ENCODE data around the gene RGS11. TPM values are rescaled to one million over a fixed set of nuclear protein-coding genes. Genes with fewer than 3 reads are reported as not detected.

Gene RGS11
- total and polyA plus RNA-seq, 9 of the 15 experiments (the other 6 are each of a cell fraction or from before 2014, with no cell fraction given) = not detected

DNA sequence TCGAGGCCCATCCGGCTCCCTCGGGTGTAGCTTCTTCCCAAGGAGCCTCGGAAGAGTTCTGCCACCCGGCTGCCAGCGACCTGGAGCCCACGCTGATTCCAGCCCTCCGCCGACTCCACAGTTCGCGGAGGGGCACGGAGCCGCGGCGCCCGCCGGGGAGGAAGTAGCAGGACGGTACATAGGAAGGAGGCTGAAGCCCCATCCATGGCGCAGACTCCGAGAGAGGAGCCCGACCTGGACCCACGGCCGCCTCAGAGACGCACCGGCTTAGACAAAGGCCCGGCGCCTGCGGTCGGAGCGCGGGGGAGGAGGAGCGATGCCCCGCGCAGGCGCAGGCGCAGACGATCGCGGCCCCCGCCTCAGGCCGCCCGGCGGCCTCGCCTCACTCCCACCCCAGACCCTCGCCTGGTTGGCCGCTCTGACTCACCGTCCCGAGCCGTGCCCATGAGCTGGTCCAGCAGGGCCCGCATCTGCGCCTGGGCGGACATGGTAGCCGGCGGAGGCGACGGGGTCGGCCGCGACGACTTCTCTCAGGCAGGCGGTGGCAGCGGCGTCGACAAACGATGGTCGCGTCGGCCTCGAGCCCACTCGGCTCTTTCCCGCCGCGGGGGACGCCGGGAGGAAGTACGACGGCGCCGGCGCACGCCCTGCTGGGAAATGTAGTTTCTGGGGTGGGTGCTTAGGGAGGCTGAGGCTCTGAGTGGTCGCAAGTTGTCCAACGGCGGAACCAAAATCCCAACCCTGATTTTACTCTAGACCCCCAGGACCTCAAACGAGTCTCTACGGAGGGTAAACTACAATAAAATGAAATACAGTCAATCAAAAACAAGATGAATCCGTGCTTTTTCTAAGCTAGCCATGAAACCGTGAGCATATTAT, 46.7 kb downstream of the RGS11 start, which contains the start of gene LUC7L (continued):
- TF ChIP-seq PCBP1 (IDR thresholded peaks at IDR 0.05; ENCODE audit: low read depth, low read length, poor library complexity, severe bottlenecking) (peak; percentile 55), NFIC (IDR thresholded peaks at IDR 0.05) (peak; percentile 69), CCNT2 (IDR thresholded peaks at IDR 0.05; ENCODE audit: borderline replicate concordance, extremely low read depth, insufficient read length, low read depth, low read length) (peak; percentile 70), SIN3B (IDR thresholded peaks at IDR 0.05; ENCODE audit: low read depth) (peak; percentile 87), NBN (IDR thresholded peaks at IDR 0.05; ENCODE audit: low read depth) (no peak), YY1 (IDR thresholded peaks at IDR 0.05; ENCODE audit: borderline replicate concordance in 1 of 3, control insufficient read depth in 1 of 3, extremely low read depth in 1 of 3, insufficient read depth in 3 of 3, insufficient read length in 1 of 3, insufficient replicate concordance in 2 of 3, low read depth in 1 of 3, low read length in 2 of 3) (peak in 2 of 3 experiments; percentile 61 to 64), EP300 (IDR thresholded peaks at IDR 0.05; ENCODE audit: low read length) (no peak), CHD2 (IDR thresholded peaks at IDR 0.05; ENCODE audit: low read depth, low read length) (peak; percentile 45; the same call in 1 of the 2 replicates), ZNF212 (CRISPR knock-in tag; IDR thresholded peaks at IDR 0.05) (0 out of 2 replicates have a peak, but pooled peaks have one; percentile 62), KAT7 (CRISPR knock-in tag; IDR thresholded peaks at IDR 0.05; ENCODE audit: borderline replicate concordance) (no peak), RBFOX2 (IDR thresholded peaks at IDR 0.05; ENCODE audit: low read depth, low read length) (peak; percentile 100), FOXM1 (IDR thresholded peaks at IDR 0.05; ENCODE audit: low read depth) (no peak), FOXM1 (CRISPR knock-in tag; IDR thresholded peaks at IDR 0.05; ENCODE audit: low read depth) (peak; percentile 63), ZNF175 (CRISPR knock-in tag; IDR thresholded peaks at IDR 0.05; ENCODE audit: low read depth) (peak; percentile 81), BHLHE40 (IDR thresholded peaks at IDR 0.05; ENCODE audit: low read length) (peak; percentile 20; the same call in 1 of the 2 replicates), CBFB (CRISPR knock-in tag; IDR thresholded peaks at IDR 0.05) (peak; percentile 69; the same call in 1 of the 2 replicates)
- TF ChIP-seq, protein P1, sequence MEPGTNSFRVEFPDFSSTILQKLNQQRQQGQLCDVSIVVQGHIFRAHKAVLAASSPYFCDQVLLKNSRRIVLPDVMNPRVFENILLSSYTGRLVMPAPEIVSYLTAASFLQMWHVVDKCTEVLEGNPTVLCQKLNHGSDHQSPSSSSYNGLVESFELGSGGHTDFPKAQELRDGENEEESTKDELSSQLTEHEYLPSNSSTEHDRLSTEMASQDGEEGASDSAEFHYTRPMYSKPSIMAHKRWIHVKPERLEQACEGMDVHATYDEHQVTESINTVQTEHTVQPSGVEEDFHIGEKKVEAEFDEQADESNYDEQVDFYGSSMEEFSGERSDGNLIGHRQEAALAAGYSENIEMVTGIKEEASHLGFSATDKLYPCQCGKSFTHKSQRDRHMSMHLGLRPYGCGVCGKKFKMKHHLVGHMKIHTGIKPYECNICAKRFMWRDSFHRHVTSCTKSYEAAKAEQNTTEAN (CRISPR knock-in tag; IDR thresholded peaks at IDR 0.05) = 0 out of 2 replicates have a peak, but pooled peaks have one; percentile 41
- TF ChIP-seq, protein P2, sequence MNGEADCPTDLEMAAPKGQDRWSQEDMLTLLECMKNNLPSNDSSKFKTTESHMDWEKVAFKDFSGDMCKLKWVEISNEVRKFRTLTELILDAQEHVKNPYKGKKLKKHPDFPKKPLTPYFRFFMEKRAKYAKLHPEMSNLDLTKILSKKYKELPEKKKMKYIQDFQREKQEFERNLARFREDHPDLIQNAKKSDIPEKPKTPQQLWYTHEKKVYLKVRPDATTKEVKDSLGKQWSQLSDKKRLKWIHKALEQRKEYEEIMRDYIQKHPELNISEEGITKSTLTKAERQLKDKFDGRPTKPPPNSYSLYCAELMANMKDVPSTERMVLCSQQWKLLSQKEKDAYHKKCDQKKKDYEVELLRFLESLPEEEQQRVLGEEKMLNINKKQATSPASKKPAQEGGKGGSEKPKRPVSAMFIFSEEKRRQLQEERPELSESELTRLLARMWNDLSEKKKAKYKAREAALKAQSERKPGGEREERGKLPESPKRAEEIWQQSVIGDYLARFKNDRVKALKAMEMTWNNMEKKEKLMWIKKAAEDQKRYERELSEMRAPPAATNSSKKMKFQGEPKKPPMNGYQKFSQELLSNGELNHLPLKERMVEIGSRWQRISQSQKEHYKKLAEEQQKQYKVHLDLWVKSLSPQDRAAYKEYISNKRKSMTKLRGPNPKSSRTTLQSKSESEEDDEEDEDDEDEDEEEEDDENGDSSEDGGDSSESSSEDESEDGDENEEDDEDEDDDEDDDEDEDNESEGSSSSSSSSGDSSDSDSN (IDR thresholded peaks at IDR 0.05; ENCODE audit: borderline replicate concordance in 1 of 2, low read depth in 2 of 2, low read length in 2 of 2) = peak in 1 of 2 experiments; percentile 63; a peak in 1 of 4 replicates
- TF ChIP-seq, protein P3, sequence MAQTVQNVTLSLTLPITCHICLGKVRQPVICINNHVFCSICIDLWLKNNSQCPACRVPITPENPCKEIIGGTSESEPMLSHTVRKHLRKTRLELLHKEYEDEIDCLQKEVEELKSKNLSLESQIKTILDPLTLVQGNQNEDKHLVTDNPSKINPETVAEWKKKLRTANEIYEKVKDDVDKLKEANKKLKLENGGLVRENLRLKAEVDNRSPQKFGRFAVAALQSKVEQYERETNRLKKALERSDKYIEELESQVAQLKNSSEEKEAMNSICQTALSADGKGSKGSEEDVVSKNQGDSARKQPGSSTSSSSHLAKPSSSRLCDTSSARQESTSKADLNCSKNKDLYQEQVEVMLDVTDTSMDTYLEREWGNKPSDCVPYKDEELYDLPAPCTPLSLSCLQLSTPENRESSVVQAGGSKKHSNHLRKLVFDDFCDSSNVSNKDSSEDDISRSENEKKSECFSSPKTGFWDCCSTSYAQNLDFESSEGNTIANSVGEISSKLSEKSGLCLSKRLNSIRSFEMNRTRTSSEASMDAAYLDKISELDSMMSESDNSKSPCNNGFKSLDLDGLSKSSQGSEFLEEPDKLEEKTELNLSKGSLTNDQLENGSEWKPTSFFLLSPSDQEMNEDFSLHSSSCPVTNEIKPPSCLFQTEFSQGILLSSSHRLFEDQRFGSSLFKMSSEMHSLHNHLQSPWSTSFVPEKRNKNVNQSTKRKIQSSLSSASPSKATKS (CRISPR knock-in tag; IDR thresholded peaks at IDR 0.05) = no peak
